GM21390 (cell line): ENCODE results near the gene EHD1.
"Not testable (repeated sequence)": the region's sequence is repeated elsewhere in the genome, so short reads cannot be mapped to it uniquely, and the experiment has no call there.

Experiments
- ATAC-seq: cut with Tn5 transposase; IDR thresholded peaks from one replicate; pipeline ENCODE4 v1.9.1; 2021; ENCODE audit not compliant: unreplicated experiment

EHD1 gene

GRCh38 chr11:64859542-64860414, 18.6 kb downstream of the EHD1 start:
- peak; percentile 62 for ATAC-seq

GRCh38 chr11:64858467-64859263, 19.8 kb downstream of the EHD1 start:
- no peak for ATAC-seq

GRCh38 chr11:64857485-64857884, 20.9 kb downstream of the EHD1 start:
- ATAC-seq: no peak

DNA sequence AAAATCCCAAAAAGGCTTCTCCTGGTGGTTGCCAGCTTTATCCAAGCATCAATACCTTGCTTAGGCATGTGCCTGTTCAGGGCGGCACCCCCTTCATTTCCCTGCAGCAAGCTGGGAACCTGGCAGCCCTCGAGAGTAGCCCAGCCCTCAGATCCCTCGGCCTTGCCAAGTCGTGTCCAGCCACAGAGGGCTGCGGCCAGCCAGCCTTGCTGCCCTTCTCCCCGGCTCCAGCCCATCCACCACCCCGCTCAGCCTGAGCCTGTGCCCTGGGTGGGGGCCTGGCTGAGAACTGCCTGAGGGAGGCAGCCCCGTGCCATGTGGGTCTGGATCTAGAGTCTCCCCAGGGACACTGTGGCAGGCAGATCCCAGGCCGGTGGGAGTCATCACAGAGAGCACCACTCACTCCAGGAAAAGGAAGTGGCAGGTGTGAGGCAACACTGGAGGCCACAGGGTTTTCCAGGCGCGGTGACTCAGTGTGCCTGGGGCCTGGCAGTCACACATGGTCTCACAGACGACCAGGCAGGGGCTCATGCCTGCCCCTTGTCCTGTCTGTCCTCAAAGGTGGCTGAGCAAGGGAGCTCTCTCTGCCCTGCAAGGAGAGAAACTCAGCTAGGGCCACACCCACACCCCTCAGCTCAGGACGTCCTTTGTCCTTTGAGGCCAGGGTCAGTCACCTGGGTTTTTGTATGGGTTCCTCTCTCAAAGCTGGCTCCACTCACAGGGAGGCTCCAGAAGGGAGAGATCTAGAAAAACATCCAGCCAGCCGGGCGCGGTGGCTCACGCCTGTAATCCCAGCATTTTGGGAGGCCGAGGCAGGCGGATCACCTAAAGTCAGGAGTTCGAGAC, 21.8 kb downstream of the EHD1 start:
- no peak for ATAC-seq

GRCh38 chr11:64855596-64856304, 22.7 kb downstream of the EHD1 start:
- no peak for ATAC-seq

DNA sequence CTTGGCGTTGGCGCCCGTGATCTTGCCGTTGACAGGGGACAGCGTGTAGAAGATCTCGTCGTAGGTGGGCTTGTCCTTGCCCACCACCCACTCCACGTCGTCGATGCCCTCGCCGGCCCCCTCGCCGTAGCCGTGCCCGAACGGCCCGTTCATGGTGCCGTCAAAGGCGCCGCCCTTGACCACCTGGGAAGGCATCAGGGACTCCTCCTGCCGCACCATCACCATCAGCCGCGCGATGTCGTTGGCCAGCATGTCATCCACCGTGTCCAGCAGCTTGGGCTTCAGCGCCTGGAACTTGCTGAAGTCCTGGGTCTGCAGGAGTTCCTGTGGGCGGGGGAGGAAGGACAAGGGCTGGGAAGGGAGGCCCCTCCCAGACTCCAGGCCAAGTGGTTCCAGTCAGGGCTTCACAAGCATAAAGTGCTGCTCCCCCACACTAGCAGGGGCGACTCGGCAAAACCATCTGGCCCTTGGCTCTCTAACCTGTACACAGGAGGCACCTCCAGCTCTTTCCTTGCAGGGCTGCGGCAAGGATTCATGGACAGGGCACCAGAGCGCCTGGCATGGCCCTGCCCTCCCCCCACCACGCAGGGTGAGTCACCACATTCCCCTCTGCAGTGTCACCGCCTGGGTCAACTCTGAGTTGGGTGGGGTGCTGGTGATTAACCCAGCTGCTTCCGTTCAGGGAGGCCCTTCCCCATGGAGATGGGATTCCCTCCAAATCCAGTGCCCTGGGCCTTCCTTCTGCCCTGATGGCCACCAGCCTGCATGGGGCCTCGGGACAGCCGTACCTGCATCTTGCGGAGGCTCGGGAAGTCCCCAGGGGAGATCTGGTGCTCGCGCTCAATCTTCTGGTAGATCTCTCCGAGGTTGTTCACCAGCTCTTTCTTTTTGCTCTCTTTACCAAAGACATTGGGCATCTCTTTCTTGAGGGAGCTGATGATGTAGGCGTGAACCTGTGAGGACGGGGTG, 23.6 kb downstream of the EHD1 start:
- ATAC-seq: no peak

- ATAC-seq: no peak
Measured at GRCh38 chr11:64854157-64854533, 24.3 kb downstream of the EHD1 start.

GRCh38 chr11:64853709-64854108, 24.7 kb downstream of the EHD1 start:
- no peak for ATAC-seq

- no peak for ATAC-seq
Measured at GRCh38 chr11:64852804-64853509, 25.5 kb downstream of the EHD1 start.

GRCh38 chr11:64851831-64852351, 26.5 kb downstream of the EHD1 start:
- ATAC-seq: peak; percentile 5

DNA sequence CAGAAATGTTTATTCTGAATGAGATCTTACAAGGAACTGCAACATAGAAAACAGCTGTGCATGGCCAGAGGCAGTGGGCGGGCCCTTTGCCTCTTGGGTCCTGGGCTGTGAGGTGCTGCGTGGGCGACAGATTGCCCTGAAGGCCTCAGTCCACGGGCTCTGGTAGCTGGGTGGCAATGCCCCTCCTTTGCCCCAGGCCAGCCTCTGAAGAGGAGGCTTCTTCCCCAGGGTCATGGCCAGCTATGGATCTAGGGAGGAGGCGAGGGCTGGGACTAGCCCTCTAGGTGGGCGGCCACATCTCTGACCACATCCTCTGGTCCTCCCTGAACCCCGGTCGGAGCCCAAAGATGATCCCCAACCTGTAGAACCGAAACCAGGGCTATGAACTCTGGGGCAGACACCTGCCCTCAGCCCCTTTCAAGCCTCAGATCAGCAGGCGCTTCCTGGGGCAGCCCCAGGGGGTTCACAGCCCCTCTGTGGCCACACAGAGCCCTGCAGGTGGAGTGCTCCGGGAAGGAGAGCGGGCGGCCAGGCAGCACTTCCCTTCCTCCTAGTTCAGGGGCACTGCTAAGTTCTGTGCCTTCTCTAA, 27.3 kb downstream of the EHD1 start:
- peak; percentile 57 for ATAC-seq

DNA sequence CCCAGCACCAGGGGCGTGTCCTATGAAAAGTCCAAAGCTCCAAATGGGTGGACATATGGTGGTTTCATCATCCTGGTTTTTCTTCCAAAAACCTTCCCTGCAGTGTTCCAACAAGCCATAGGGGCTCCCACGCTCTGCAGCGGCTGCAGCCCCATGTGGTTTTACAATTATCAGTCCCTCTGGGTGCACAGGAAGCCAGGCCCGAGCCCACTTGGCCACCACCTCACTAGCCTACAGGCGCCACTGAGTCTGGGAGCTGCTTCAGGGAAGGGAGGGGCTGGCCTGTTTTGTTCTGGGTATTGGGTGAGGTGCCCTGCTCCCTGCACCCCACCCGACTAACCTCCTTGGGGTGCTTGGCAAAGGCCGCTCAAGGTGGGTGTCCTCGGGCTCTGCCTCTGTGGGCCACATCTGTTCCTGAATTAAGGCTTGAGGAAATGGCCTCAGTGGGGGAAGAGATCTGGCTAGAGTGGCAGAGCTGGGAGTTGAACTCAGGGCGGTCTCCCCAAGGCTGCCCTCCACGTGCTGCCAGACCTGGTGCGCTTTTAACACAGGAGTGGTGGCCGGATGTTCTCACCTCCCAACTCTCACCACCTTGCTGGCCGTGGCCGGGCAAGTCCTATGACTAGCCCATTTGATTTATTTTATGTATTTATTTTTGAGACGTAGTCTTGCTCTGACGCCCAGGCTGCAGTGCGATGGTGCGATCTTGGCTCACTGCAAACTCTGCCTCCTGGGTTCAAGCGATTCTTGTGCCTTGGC, 28.6 kb downstream of the EHD1 start:
- ATAC-seq: no peak

DNA sequence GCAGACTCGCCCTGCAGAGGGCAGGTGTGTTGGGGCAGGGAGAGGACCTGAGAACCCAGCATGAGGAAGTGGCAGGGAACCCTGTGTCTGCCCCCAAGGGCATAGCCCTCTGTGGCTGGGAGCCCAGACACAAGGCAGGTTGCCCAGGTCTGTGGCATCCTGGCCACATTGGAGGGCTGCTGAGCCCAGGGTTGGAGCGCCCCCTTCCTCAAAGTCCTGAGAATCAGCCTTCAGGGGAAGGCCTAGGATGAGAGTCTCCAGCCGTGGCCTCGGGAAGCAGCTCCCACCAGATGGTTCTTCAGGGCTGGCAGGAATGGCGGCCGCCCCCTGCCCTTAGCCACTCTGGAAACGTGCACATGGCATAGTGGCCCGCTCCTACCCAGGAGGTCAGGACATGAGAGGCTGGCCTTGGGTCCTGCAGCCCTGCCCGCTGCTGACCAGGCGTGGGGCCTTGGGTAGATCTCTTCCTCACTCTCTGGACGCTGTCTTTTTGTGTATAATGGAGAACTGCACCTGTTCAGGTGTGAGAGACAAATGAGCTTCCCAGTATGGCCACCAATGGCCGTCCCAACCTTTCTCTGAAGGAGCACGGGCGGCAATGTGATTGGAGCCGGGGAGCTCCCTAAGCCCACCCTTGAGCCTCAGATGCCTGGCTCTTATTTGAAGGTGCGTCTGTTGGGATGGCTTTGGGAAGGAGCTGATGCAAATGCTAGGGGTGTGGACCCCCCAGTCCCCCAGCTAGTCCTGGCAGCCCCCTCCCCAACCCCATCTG, 29.4 kb downstream of the EHD1 start:
- no peak for ATAC-seq

DNA sequence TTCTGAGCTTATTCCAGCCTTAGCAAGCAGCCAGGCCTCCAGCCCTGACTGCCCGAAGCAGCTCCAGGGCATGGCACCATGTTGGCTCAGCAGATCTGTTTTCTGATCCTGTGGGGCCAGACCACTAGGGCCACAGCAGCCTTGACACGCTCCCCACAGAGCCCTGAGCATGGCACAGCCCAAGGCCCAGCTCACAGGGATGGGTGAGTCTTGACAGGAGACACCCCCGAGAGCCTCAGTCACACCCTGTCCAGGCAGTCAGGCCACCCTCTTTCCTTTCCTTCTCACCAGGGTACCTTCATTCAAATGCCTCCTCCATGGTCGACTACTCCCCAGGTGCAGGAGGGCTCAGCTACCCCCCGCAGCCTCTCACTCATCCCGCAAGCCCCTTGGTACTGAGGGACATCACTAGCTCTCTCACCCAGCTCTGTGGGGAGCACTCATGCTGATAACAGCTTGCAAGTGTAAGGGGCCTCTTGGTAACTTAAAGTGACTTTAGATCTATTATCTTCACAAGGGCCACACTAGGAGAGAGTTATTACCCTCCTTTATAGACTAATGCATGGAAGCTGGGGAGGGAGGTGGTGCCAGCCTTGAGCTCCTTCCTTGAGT, 30.1 kb downstream of the EHD1 start:
- no peak for ATAC-seq

- ATAC-seq: no peak
Measured at GRCh38 chr11:64846998-64847666, 31.3 kb downstream of the EHD1 start.

DNA sequence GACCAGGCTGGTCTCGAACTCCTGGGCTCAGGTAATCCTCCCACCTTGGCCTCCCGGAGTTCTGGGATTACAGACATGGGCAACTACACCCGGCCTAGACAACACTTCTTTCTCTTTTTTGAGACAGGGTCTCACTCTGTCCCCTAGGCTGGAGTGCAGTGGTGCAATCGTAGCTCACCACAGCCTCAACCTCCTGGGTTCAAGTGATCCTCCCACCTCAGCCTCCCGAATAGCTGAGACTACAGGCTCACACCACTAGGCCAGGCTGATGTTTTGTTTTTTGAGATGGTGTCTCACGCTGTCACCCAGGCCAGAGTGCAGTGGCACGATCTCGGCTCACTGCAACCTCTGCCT, 32.7 kb downstream of the EHD1 start:
- not testable (repeated sequence) for ATAC-seq
